Fibroblast of pulmonary artery (primary cell): Measurements from ENCODE around the gene SSBP2.

ENCODE experiments used
- DNase-seq: peaks from one replicate; pipeline ENCODE4 v3.0.0-alpha.2; 2010; ENCODE audit warnings: low read depth
- H3K4me3 ChIP-seq: replicated peaks from 2 replicates; pipeline ENCODE4 v1.5.1; 2011; ENCODE audit warnings: low read depth, mild to moderate bottlenecking, control low read depth, low read length, moderate library complexity
- CTCF ChIP-seq: IDR thresholded peaks from 2 replicates; pipeline ENCODE4 v1.5.1; 2011; ENCODE audit warnings: mild to moderate bottlenecking, control low read depth, low read length, inconsistent platforms; ENCODE audit errors: missing control alignments

The SSBP2 gene

GRCh38 chr5:81726297-81726696 lies 24.6 kb downstream of the SSBP2 start:
- no peak for DNase-seq
- H3K4me3 ChIP-seq: no peak overlapping the region
- TF ChIP-seq CTCF: no peak

DNA sequence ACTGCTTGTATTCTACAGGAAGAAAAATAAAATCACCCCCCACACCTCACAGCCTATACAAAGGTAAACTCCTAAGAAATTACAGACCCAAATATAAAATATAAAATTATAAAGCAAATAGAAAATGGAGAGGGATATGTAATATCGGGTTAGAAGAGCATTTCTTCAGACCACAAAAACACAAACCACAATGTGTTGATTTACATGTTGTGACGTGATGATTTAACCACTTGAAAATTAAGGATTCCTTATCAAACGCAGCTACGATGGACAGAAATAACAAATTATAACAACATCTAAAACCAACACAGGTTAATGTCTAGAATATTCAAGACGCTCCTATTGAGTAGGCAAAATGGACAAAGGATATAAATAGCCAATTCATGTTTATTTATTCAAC lies 26.3 kb downstream of the SSBP2 start:
- no peak for TF ChIP-seq CTCF
- no peak for DNase-seq
- no peak overlapping the region for H3K4me3 ChIP-seq

DNA sequence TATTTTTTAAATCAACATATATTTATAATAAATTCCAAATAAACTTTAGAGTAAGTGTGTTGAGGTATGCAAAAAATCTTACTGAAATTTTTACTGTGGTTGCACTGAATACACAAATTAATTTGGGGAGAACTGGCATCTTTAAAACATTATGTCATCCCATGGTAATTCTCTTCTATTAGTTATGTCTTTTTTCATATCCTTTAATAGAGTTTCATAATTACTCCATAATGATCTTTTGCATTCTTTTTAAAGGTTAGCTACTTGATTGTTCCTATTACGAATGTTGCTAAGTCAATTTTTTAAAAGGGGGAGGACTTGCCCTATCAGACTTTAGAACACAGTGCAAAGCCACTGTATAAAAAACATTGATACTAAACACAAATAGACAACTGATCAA lies 26.8 kb downstream of the SSBP2 start:
- DNase-seq: no peak
- H3K4me3 ChIP-seq: no peak overlapping the region
- TF ChIP-seq CTCF: no peak

GRCh38 chr5:81721049-81721448 lies 29.8 kb downstream of the SSBP2 start:
- H3K4me3 ChIP-seq: no peak overlapping the region
- DNase-seq: no peak
- no peak for TF ChIP-seq CTCF

GRCh38 chr5:81719743-81720345 lies 31.1 kb downstream of the SSBP2 start:
- no peak for TF ChIP-seq CTCF
- DNase-seq: no peak
- no peak overlapping the region for H3K4me3 ChIP-seq

DNA sequence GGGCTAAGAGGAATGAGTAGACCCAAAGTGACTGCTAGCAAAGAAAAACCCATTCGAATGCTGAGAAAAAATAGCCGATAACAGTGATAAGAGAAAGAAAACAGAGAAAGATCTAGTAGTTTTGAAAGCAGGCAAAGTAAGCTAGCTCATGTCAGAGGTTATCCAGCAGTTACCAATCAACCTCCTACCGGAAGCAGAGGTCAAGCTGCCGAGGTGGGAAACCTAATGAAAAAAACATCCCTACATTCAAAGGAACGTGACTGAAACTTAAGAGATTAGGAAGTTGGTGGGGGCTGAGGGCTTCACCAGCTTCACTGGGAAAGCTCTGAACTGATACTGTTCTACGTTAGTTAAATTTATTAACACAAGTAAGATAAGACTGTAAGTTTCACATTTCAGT lies 32.6 kb downstream of the SSBP2 start:
- TF ChIP-seq CTCF: no peak
- DNase-seq: no peak
- H3K4me3 ChIP-seq: no peak overlapping the region

DNA sequence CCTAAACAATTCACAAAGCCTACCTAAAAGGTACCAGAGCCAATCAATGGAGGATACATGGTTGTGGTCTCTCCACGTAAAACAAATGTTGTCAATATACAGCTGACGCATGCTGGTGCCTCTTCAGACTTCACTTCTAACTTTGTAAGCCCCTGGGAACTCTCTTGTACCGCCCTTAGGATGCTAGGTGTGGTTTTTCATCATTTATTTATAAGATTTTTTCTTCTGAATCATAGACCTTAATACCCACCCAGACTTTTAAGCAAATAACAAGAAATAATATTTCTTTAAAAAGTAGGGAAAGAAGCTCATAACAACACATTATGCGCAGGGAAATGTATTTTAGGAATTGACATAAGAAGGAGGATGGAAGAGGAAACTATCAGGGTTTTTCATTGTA lies 33.0 kb downstream of the SSBP2 start:
- DNase-seq: no peak
- no peak overlapping the region for H3K4me3 ChIP-seq
- no peak for TF ChIP-seq CTCF
